B cell (primary cell): ENCODE measurements around the gene NFATC2. TPM values are rescaled to one million over a fixed set of nuclear protein-coding genes. Genes with fewer than 3 reads are reported as not detected.

Experiments
- ATAC-seq: fragments of 200-7000 bp; cut with Tn5 transposase; one replicate; pipeline ENCODE4 v1.10.0; 2021; ENCODE audit warnings: low read depth, mild to moderate bottlenecking, moderate number of reproducible peaks, moderate library complexity
- CTCF ChIA-PET: fragments of 350-600 bp; sonication (Branson Sonifier 250); formaldehyde crosslinking; loops from one replicate; lab custom pipeline; 2021; ENCODE audit warnings: antibody characterized with exemption, inconsistent platforms; lab: Charles Lee
- POLR2A ChIA-PET: fragments of 350-600 bp; sonication (Branson Sonifier 250); formaldehyde crosslinking; loops from one replicate; lab custom pipeline; 2021; ENCODE audit warnings: antibody characterized with exemption; lab: Charles Lee
- DNase-seq: peaks from one replicate; pipeline ENCODE4 v3.0.0; 2013
- H2AFZ ChIP-seq: 2 replicates; pipeline ENCODE4 v1.6.1; 2012; ENCODE audit warnings: mild to moderate bottlenecking, low read depth, low read length; ENCODE audit not compliant: insufficient read depth, poor library complexity, severe bottlenecking
- H3K27ac ChIP-seq, 2 donors: 1 replicate in 1 of 2; 2 replicates in 1 of 2; pipeline ENCODE4 v1.5.1; 2012 to 2013; ENCODE audit warnings: low read length in 2 of 2, mild to moderate bottlenecking in 2 of 2, moderate library complexity in 1 of 2
- H3K27me3 ChIP-seq, 4 experiments: fragments of 200-600 bp in 1 of 4; sonication (generic) in 1 of 4; replicated peaks in 1 of 4; 1 replicate in 2 of 4; 2 replicates in 2 of 4; pipeline versions ENCODE4 v1.6.1 to v1.7.0; 2013 to 2016; ENCODE audit warnings: low read length in 3 of 4, mild to moderate bottlenecking in 2 of 4, mixed read lengths in 1 of 4, moderate library complexity in 1 of 4; ENCODE audit not compliant: insufficient read depth in 4 of 4, control insufficient read depth in 3 of 4; ENCODE audit errors: control extremely low read depth in 1 of 4
- H3K36me3 ChIP-seq, 2 experiments: replicated peaks in 1 of 2; 1 replicate in 1 of 2; 2 replicates in 1 of 2; pipeline versions ENCODE4 v1.6.1 to v1.7.1; 2013; ENCODE audit warnings: low read length in 1 of 2; ENCODE audit not compliant: insufficient read depth in 2 of 2, control insufficient read depth in 1 of 2; ENCODE audit errors: control extremely low read depth in 1 of 2, extremely low read depth in 1 of 2
- H3K4me1 ChIP-seq, 2 donors: fragments of 200-600 bp in 1 of 2; sonication (generic) in 1 of 2; 1 replicate in 1 of 2; 2 replicates in 1 of 2; pipeline versions ENCODE4 v1.5.1 to v1.6.1; 2013 to 2017; ENCODE audit warnings: low read length in 2 of 2; ENCODE audit not compliant: control insufficient read depth in 2 of 2, insufficient read depth in 2 of 2
- H3K4me2 ChIP-seq: replicated peaks from 2 replicates; pipeline ENCODE3; 2012; ENCODE audit warnings: mild to moderate bottlenecking, low read depth, low read length; ENCODE audit not compliant: poor library complexity, severe bottlenecking
- H3K4me3 ChIP-seq, 5 experiments: fragments of 200-600 bp in 1 of 5; sonication (generic) in 1 of 5; 1 replicate in 3 of 5; 2 replicates in 2 of 5; pipeline versions ENCODE4 v1.5.1 to v1.7.0; 2011 to 2016; ENCODE audit warnings: low read length in 4 of 5, mild to moderate bottlenecking in 4 of 5, low read depth in 2 of 5, control low read depth in 1 of 5, moderate library complexity in 1 of 5; ENCODE audit not compliant: insufficient read depth in 1 of 5; ENCODE audit errors: control extremely low read depth in 1 of 5, extremely low read depth in 1 of 5
- H3K79me2 ChIP-seq: fragments of 200-600 bp; sonication (generic); one replicate; pipeline ENCODE4 v1.6.0; 2016; ENCODE audit warnings: low read length; ENCODE audit not compliant: control insufficient read depth, insufficient read depth
- H3K9ac ChIP-seq: fragments of 200-600 bp; sonication (generic); 2 replicates; pipeline ENCODE4 v1.6.1; 2017; ENCODE audit warnings: mild to moderate bottlenecking, low read length, moderate library complexity
- H3K9me3 ChIP-seq, 3 donors: one replicate each; pipeline versions ENCODE4 v1.6.1 to v1.7.1; 2013; ENCODE audit warnings: low read length in 2 of 3; ENCODE audit not compliant: control insufficient read depth in 2 of 3, insufficient read depth in 1 of 3; ENCODE audit errors: control extremely low read depth in 1 of 3
- H4K20me1 ChIP-seq: 2 replicates; pipeline ENCODE4 v1.6.0; 2012; ENCODE audit warnings: mild to moderate bottlenecking, low read length; ENCODE audit not compliant: insufficient read depth, control insufficient read depth, poor library complexity, severe bottlenecking
- H3K27ac Mint-ChIP-seq: one replicate; pipeline ENCODE4 v1.8.0; 2021; ENCODE audit warnings: mixed read lengths
- H3K27me3 Mint-ChIP-seq: one replicate; pipeline ENCODE4 v1.8.0; 2021; ENCODE audit warnings: mixed read lengths
- H3K4me1 Mint-ChIP-seq: one replicate; pipeline ENCODE4 v1.8.0; 2021; ENCODE audit warnings: mixed read lengths
- H3K4me3 Mint-ChIP-seq: one replicate; pipeline ENCODE4 v1.8.0; 2021; ENCODE audit warnings: mixed read lengths
- H3K9me3 Mint-ChIP-seq: one replicate; pipeline ENCODE4 v1.8.0; 2022; ENCODE audit warnings: mixed read lengths; ENCODE audit not compliant: insufficient read depth
- EZH2 ChIP-seq: IDR thresholded peaks from 2 replicates; pipeline ENCODE4 v1.6.1; 2012; ENCODE audit warnings: borderline replicate concordance, low read depth, mild to moderate bottlenecking, moderate library complexity, low read length; ENCODE audit not compliant: insufficient read depth, poor library complexity, severe bottlenecking
- WGBS: methylation state at CpG from one replicate; pipeline ENCODE4 v1.1.5; 2013; ENCODE audit warnings: missing lambda C conversion rate; ENCODE audit not compliant: insufficient coverage; 5-methylcytosine and 5-hydroxymethylcytosine counted together
- intact Hi-C: fragments of 100-400 bp; cut with micrococcal nuclease; formaldehyde crosslinking; loops from one replicate; pipeline ENCODE4 v1.10.0; 2022
- polyA plus RNA-seq: library from polyadenylated mRNA; depleted of rRNA; stranded (reverse); fragments of >200 nt; gene quantifications from 2 replicates; pipeline ENCODE4 v1.2.3, GENCODE V29; 2012
- total RNA-seq, 2 donors: library from RNA; stranded (reverse); fragments of 120-200 nt in 1 of 2; gene quantifications; 1 replicate in 1 of 2; 2 replicates in 1 of 2; pipeline versions ENCODE4 v1.2.3 to v1.2.4, GENCODE V29; 2013 to 2022
- TF ChIP-seq, protein P1 (sequence below): fragments of 200-600 bp; IDR thresholded peaks from one replicate; pipeline ENCODE4 v1.8.0; 2022; ENCODE audit warnings: antibody characterized with exemption, mild to moderate bottlenecking

NFATC2 gene
- total and polyA plus RNA-seq, 2 donors (not counting 1 experiment from before 2014, with no cell fraction given): 10.1 to 38.0 TPM

DNA sequence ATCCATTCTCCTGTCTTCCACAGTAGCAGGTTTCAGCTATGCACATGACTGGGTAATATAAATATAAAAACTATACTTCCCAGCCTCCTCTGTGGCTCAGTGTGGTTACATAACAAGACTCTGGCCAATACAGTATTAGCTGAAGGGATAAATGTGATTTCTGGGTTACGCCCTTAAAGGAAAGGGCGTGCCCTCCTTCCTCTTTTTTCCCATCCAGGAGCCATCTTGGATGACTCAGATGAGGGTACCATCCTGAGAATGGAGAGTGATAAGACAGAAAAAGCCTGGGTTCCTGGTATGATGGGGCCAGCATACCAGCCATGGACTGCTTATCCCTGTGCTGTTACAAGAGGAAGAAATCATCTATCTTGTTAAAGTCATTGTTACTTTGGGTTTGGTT lies 123.3 kb downstream of the NFATC2 start:
- intact Hi-C loops: loop anchor here (2.0 kb wide), 1 partner anchor 32 kb away; no protein-coding TSS in a partner anchor
- CTCF ChIA-PET: interaction anchor here (0.9 to 3.0 kb wide), 5 partner anchors 15 to 175 kb away, joined by 4 to 41 read pairs (median 9); no protein-coding TSS in a partner anchor
- TF ChIP-seq, protein P1, sequence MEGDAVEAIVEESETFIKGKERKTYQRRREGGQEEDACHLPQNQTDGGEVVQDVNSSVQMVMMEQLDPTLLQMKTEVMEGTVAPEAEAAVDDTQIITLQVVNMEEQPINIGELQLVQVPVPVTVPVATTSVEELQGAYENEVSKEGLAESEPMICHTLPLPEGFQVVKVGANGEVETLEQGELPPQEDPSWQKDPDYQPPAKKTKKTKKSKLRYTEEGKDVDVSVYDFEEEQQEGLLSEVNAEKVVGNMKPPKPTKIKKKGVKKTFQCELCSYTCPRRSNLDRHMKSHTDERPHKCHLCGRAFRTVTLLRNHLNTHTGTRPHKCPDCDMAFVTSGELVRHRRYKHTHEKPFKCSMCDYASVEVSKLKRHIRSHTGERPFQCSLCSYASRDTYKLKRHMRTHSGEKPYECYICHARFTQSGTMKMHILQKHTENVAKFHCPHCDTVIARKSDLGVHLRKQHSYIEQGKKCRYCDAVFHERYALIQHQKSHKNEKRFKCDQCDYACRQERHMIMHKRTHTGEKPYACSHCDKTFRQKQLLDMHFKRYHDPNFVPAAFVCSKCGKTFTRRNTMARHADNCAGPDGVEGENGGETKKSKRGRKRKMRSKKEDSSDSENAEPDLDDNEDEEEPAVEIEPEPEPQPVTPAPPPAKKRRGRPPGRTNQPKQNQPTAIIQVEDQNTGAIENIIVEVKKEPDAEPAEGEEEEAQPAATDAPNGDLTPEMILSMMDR: no peak
- TF ChIP-seq EZH2: no peak

DNA sequence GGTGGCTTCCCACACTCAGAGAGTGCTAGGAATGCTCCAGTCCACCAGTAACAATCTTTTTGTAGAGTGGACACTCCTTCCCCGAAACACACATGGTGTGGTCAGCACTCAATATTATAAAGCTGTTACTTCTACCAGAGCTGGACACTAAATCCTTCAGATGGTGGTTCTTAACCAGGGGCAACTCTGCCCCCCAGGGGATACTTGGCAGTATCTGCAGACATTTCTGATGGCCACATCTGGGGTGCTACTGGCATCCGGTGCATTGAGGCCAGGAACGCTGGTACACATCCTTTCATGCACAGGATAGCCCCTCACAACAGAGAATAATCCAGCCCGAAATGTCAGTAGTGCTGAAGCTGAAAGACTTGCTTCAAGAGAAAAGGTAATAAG lies 124.4 kb downstream of the NFATC2 start:
- Mint-ChIP-seq H3K4me3 (no peak overlapping the region), H3K4me1 (peaks cover 58% of the 10 kb centered on the region), H3K9me3 (no peaks in the 10 kb centered on the region), H3K27me3 (no peaks in the 10 kb centered on the region), H3K27ac (peak overlapping the region; percentile 56)
- Histone ChIP-seq H3K79me2 (peaks cover 18% of the 10 kb centered on the region), H3K4me1 (peaks cover 45 to 62% of the 10 kb centered on the region in 2 donors), H4K20me1 (no peaks in the 10 kb centered on the region), H3K27ac (no peak overlapping the region), H3K36me3 (peaks cover 2 to 11% of the 10 kb centered on the region in 2 experiments), H3K9me3 (no peaks in the 10 kb centered on the region), H3K27me3 (no peaks in the 10 kb centered on the region), H3K9ac (no peak overlapping the region), H2AFZ (no peak overlapping the region), H3K4me2 (no peak overlapping the region), H3K4me3 (no peak overlapping the region)
- ATAC-seq (no peak), DNase-seq (no peak)
- intact Hi-C loops: loop anchor here (2.0 kb wide), 1 partner anchor 31 kb away; no protein-coding TSS in a partner anchor
- TF ChIP-seq, protein P1: no peak
- TF ChIP-seq EZH2: no peak
- ChIA-PET CTCF (interaction anchor here (0.6 to 3.0 kb wide), 10 partner anchors 13 to 298 kb away, joined by 3 to 41 read pairs (median 6); no protein-coding TSS in a partner anchor), POLR2A (interaction anchor here (0.6 kb wide), 1 partner anchor 625 kb away, joined by 5 read pairs; no protein-coding TSS in a partner anchor)
- WGBS: 93% methylated on average over 3 of the region's 4 CpGs

More for the DNA sequence above, 123.3 kb downstream of the NFATC2 start:
- peaks cover 2 to 18% of the 10 kb centered on the region in 2 experiments for H3K36me3 ChIP-seq
- H3K4me2 ChIP-seq: no peak overlapping the region
- Mint-ChIP-seq H3K4me3 (no peak overlapping the region), H3K27ac (peak overlapping the region; percentile 84), H3K4me1 (peaks cover 60% of the 10 kb centered on the region), H3K27me3 (no peaks in the 10 kb centered on the region), H3K9me3 (no peaks in the 10 kb centered on the region)
- no peak overlapping the region for H2AFZ ChIP-seq
- POLR2A ChIA-PET: no interaction called here
- no peak for DNase-seq
- H4K20me1 ChIP-seq: no peaks in the 10 kb centered on the region
- H3K9me3 ChIP-seq: no peaks in the 10 kb centered on the region
- peak overlapping the region in 1 of 2 donors; percentile 49 for H3K27ac ChIP-seq
- no peak overlapping the region for H3K9ac ChIP-seq
- H3K4me3 ChIP-seq: no peak overlapping the region
- ATAC-seq: no peak
- H3K79me2 ChIP-seq: peaks cover 13% of the 10 kb centered on the region
- H3K27me3 ChIP-seq: no peaks in the 10 kb centered on the region
- peaks cover 42 to 62% of the 10 kb centered on the region in 2 donors for H3K4me1 ChIP-seq
- WGBS: no CpG with 5 or more reads among the region's 2 CpGs
